HepG2 (cell line): Measurements from ENCODE around the gene SNRPD2. TPM values are rescaled to one million over a fixed set of nuclear protein-coding genes. Genes with fewer than 3 reads are reported as not detected.

Experiments used
- BRD4 ChIP-seq: sonication (generic); formaldehyde crosslinking; IDR thresholded peaks from 2 replicates; pipeline ENCODE4 v1.4.0; 2020; ENCODE audit warnings: missing genetic modification reagents
- CENPBD1 ChIP-seq: sonication (generic); formaldehyde crosslinking; IDR thresholded peaks from 2 replicates; pipeline ENCODE4 v1.8.0; 2022; ENCODE audit warnings: missing genetic modification reagents, low read depth, mild to moderate bottlenecking, borderline replicate concordance
- ELF4 ChIP-seq: sonication (generic); formaldehyde crosslinking; IDR thresholded peaks from 2 replicates; pipeline ENCODE4 v1.5.0; 2020; ENCODE audit warnings: missing genetic modification reagents, mild to moderate bottlenecking, moderate library complexity, borderline replicate concordance
- FOSL2 ChIP-seq: sonication (generic); formaldehyde crosslinking; IDR thresholded peaks from 2 replicates; pipeline ENCODE4 v1.4.0; 2020; ENCODE audit warnings: missing genetic modification reagents
- HNF1B ChIP-seq: sonication (generic); formaldehyde crosslinking; IDR thresholded peaks from 2 replicates; pipeline ENCODE4 v1.5.1; 2020; ENCODE audit warnings: mild to moderate bottlenecking, moderate library complexity, missing genetic modification reagents
- IRF1 ChIP-seq: sonication (generic); formaldehyde crosslinking; IDR thresholded peaks from 2 replicates; pipeline ENCODE4 v1.4.0; 2020; ENCODE audit warnings: low read depth, mild to moderate bottlenecking, missing genetic modification reagents
- PRDM10 ChIP-seq: sonication (generic); formaldehyde crosslinking; IDR thresholded peaks from 2 replicates; pipeline ENCODE4 v1.4.0; 2020; ENCODE audit warnings: low read depth, missing genetic modification reagents
- RBM39 ChIP-seq: fragments of 200-400 bp; formaldehyde crosslinking; IDR thresholded peaks from one replicate; pipeline ENCODE4 v1.6.1; 2018; ENCODE audit warnings: antibody characterized with exemption, mild to moderate bottlenecking, low read depth, low read length; ENCODE audit not compliant: poor library complexity, severe bottlenecking
- RCOR2 ChIP-seq: IDR thresholded peaks from 2 replicates; pipeline ENCODE4 v1.6.1; 2016; ENCODE audit warnings: missing biosample characterization, missing genetic modification reagents
- WIZ ChIP-seq: sonication (generic); formaldehyde crosslinking; IDR thresholded peaks from 2 replicates; pipeline ENCODE4 v1.5.1; 2020; ENCODE audit warnings: mild to moderate bottlenecking, missing genetic modification reagents
- XRCC5 ChIP-seq: fragments of 200-400 bp; formaldehyde crosslinking; optimal IDR thresholded peaks from 2 replicates; pipeline ENCODE3; 2017; ENCODE audit warnings: mild to moderate bottlenecking, low read length
- ZBTB20 ChIP-seq: sonication (generic); formaldehyde crosslinking; IDR thresholded peaks from 2 replicates; pipeline ENCODE4 v1.8.1; 2023; ENCODE audit warnings: missing genetic modification reagents, low read depth, mild to moderate bottlenecking, borderline replicate concordance
- ZBTB3 ChIP-seq: sonication (generic); formaldehyde crosslinking; IDR thresholded peaks from 2 replicates; pipeline ENCODE4 v1.4.0; 2020; ENCODE audit warnings: low read depth, mild to moderate bottlenecking, moderate library complexity, missing genetic modification reagents, borderline replicate concordance
- ZBTB37 ChIP-seq: sonication (generic); formaldehyde crosslinking; IDR thresholded peaks from 2 replicates; pipeline ENCODE4 v1.4.0; 2020; ENCODE audit warnings: mild to moderate bottlenecking, missing genetic modification reagents
- ZMYM3 ChIP-seq: sonication (generic); formaldehyde crosslinking; IDR thresholded peaks from 2 replicates; pipeline ENCODE4 v1.5.1; 2020; ENCODE audit warnings: mild to moderate bottlenecking, missing genetic modification reagents
- ZNF121 ChIP-seq: sonication (generic); formaldehyde crosslinking; IDR thresholded peaks from 2 replicates; pipeline ENCODE4 v1.5.0; 2020; ENCODE audit warnings: mild to moderate bottlenecking, missing genetic modification reagents
- ZNF354B ChIP-seq: sonication (generic); formaldehyde crosslinking; IDR thresholded peaks from 2 replicates; pipeline ENCODE4 v1.8.0; 2022; ENCODE audit warnings: mild to moderate bottlenecking, missing genetic modification reagents
- ZNF674 ChIP-seq: sonication (generic); formaldehyde crosslinking; IDR thresholded peaks from 2 replicates; pipeline ENCODE4 v1.5.0; 2020; ENCODE audit warnings: low read depth, mild to moderate bottlenecking, missing genetic modification reagents
- ZNF7 ChIP-seq: IDR thresholded peaks from 2 replicates; pipeline ENCODE4 v1.6.1; 2016; ENCODE audit warnings: missing biosample characterization, missing genetic modification reagents
- ZNF761 ChIP-seq: sonication (generic); formaldehyde crosslinking; conservative IDR thresholded peaks from 2 replicates; pipeline ENCODE4 v1.4.0; 2020; ENCODE audit warnings: mild to moderate bottlenecking, missing genetic modification reagents
- ZNF841 ChIP-seq: sonication (generic); formaldehyde crosslinking; IDR thresholded peaks from 2 replicates; pipeline ENCODE4 v1.8.1; 2023; ENCODE audit warnings: missing genetic modification reagents, borderline replicate concordance
- ZNF883 ChIP-seq: sonication (generic); formaldehyde crosslinking; IDR thresholded peaks from 2 replicates; pipeline ENCODE4 v1.5.1; 2020; ENCODE audit warnings: mild to moderate bottlenecking, missing genetic modification reagents; ENCODE audit errors: not compliant biosample characterization
- polyA plus RNA-seq, 8 experiments: library from polyadenylated mRNA; depleted of rRNA in 3 of 8; stranded (reverse) in 7 of 8; unstranded in 1 of 8; fragments of >200 nt; fragmentation: Illumina TruSeq in 4 of 8; extraction: Trizol in 4 of 8; gene quantifications; 2 replicates each; pipeline versions ENCODE4 v1.2.1 to v1.2.3, GENCODE V29; 2011 to 2016; ENCODE audit warnings: low read depth in 4 of 8, missing spikeins in 1 of 8, mixed read lengths in 1 of 8; ENCODE audit not compliant: insufficient read depth in 1 of 8
- total RNA-seq, 5 experiments: library from RNA; depleted of rRNA; stranded (reverse); fragments of >200 nt; fragmentation: Illumina TruSeq; extraction: Trizol; gene quantifications; 2 replicates each; pipeline ENCODE4 v1.2.3, GENCODE V29; 2016; ENCODE audit warnings: low read depth in 1 of 5

The SNRPD2 gene
- total and polyA plus RNA-seq, 2 of the 13 experiments (the other 11 are each of a cell fraction or from before 2014, with no cell fraction given): 299 to 485 TPM

DNA sequence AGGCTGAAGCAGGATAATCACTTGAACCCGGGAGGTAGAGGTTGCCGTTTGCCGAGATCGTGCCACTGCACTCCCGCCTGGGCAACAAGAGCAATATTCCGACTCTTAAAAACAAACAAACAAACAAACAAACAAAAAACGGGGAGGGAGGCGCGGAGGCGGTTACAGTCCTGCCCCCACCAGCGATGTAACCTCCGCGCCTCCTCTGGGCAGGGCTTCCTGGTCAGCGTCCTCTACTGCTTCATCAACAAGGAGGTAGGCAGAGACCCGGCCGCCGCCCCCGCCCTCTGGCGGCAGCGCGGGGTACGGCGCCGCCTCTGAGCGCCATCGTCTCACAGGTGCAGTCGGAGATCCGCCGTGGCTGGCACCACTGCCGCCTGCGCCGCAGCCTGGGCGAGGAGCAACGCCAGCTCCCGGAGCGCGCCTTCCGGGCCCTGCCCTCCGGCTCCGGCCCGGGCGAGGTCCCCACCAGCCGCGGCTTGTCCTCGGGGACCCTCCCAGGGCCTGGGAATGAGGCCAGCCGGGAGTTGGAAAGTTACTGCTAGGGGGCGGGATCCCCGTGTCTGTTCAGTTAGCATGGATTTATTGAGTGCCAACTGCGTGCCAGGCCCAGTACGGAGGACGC, 10.2 kb downstream of the SNRPD2 start (continued):
- 0 out of 2 replicates have a peak, but pooled peaks have one; percentile 8 for TF ChIP-seq FOSL2 (CRISPR knock-in tag)
- TF ChIP-seq ELF4 (CRISPR knock-in tag): 0 out of 2 replicates have a peak, but pooled peaks have one; percentile 48
- TF ChIP-seq RCOR2 (CRISPR knock-in tag): no peak
- no peak for TF ChIP-seq HNF1B (CRISPR knock-in tag)
- TF ChIP-seq ZBTB37 (CRISPR knock-in tag): no peak
- no peak for TF ChIP-seq PRDM10 (CRISPR knock-in tag)
- no peak for TF ChIP-seq ZNF354B (CRISPR knock-in tag)
- TF ChIP-seq BRD4 (CRISPR knock-in tag): no peak
- TF ChIP-seq ZNF761 (CRISPR knock-in tag): no peak
- TF ChIP-seq ZNF841 (CRISPR knock-in tag): no peak
- no peak for TF ChIP-seq ZBTB3
- TF ChIP-seq ZNF7 (CRISPR knock-in tag): no peak
- TF ChIP-seq WIZ: no peak
- no peak; the same call in 1 of the 2 replicates for TF ChIP-seq ZMYM3 (CRISPR knock-in tag)
- no peak for TF ChIP-seq ZNF674
- TF ChIP-seq RBM39: peak; percentile 80
- TF ChIP-seq XRCC5: peak; percentile 96
- TF ChIP-seq IRF1 (CRISPR knock-in tag): no peak
- TF ChIP-seq CENPBD1 (CRISPR knock-in tag): no peak
- TF ChIP-seq ZBTB20: no peak
- no peak for TF ChIP-seq ZNF883 (CRISPR knock-in tag)
- no peak for TF ChIP-seq ZNF121 (CRISPR knock-in tag)
